ENCODE data around the gene MAP3K14.

The MAP3K14 gene

DNA sequence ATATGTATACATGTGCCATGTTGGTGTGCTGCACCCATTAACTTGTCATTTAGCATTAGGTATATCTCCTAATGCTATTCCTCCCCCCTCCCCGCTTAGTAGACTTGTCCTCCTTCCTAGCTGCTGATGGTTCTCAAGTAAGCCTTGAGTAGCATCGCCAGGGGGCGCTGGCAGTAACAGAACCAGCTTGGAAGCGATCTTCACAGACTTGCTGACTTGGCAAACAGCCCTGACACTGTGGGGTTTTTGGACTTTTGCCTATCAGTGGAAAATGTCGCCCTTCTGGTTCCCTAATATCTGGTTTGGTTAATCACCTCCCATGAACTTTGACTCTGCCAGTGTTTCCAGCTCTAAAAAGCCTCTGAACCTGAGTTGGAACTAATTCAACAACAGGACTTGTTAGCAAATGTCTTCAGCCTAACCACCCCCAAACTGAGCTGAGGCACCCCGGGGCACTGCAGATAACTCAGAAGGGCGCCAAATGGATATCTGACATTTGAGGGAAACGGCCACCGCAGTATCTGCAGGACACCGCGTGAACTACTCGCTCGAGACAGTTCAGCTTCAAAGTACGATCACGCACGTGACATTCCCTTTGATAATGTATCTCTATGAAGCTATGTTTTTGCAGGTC lies 39.5 kb downstream of the MAP3K14 start:
- Mint-ChIP-seq H3K36me3 (ENCODE audit: low read depth) (peaks cover 18% of the 10 kb centered on the region), H3K4me3 (no peak overlapping the region), H3K27me3 (ENCODE audit: low read depth) (no peaks in the 10 kb centered on the region), H3K27ac (peak overlapping the region; percentile 1 to 64 (median 55)), H3K4me1 (peaks cover 43% of the 10 kb centered on the region), H3K9me3 (no peaks in the 10 kb centered on the region)
- TF ChIP-seq, protein P1, sequence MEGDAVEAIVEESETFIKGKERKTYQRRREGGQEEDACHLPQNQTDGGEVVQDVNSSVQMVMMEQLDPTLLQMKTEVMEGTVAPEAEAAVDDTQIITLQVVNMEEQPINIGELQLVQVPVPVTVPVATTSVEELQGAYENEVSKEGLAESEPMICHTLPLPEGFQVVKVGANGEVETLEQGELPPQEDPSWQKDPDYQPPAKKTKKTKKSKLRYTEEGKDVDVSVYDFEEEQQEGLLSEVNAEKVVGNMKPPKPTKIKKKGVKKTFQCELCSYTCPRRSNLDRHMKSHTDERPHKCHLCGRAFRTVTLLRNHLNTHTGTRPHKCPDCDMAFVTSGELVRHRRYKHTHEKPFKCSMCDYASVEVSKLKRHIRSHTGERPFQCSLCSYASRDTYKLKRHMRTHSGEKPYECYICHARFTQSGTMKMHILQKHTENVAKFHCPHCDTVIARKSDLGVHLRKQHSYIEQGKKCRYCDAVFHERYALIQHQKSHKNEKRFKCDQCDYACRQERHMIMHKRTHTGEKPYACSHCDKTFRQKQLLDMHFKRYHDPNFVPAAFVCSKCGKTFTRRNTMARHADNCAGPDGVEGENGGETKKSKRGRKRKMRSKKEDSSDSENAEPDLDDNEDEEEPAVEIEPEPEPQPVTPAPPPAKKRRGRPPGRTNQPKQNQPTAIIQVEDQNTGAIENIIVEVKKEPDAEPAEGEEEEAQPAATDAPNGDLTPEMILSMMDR (IDR thresholded peaks at IDR 0.05; ENCODE audit: unreplicated experiment in 3 of 3) = peak; percentile 72 to 86 (median 75)

DNA sequence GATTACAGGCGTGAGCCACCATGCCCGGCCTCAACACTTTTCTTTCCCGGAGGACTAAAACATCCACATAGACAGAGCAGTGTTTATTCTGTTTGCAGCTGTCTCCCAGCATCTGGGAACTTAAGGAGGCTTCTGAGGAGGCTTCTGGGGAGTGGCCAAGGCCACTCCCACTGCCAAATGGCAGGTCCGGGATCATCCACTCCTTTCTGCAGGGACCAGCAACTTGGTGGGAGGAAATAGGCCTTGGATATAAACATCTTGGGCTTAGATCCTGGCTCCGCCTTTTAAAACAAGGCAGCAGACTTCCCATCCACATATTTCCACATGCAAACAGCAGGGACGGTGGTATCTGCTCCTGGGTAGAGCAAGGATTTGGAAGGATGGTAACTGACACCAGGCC lies 40.8 kb downstream of the MAP3K14 start:
- no peak overlapping the region for H3K4me3 Mint-ChIP-seq
- H3K4me1 Mint-ChIP-seq = peaks cover 40% of the 10 kb centered on the region
- H3K27me3 Mint-ChIP-seq (ENCODE audit: low read depth) = no peaks in the 10 kb centered on the region
- peaks cover 13% of the 10 kb centered on the region for H3K36me3 Mint-ChIP-seq (ENCODE audit: low read depth)
- TF ChIP-seq, protein P1 (IDR thresholded peaks at IDR 0.05; ENCODE audit: unreplicated experiment in 3 of 3) = no peak
- H3K27ac Mint-ChIP-seq = peak overlapping the region; percentile 44 to 65 (median 60)
- no peaks in the 10 kb centered on the region for H3K9me3 Mint-ChIP-seq

DNA sequence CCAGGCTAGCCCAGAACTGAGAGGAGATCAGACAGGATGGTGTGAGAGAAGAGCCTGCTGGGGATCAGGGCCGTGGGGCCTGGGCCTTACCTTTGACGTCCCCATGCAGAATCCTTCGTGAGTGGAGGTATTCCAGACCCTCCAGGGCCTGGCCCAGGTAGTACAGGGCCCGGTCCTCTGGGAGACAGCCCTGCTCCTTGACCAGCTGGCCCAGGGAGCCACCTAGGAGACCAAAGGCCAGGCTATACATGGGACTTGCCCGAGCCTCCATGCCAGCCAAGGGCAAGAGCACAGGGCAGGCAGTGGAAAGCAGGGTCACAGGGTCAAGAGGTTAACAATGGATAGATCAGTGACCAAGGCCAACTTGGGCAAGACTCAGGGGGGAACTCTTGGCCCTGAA lies 42.8 kb downstream of the MAP3K14 start:
- TF ChIP-seq, protein P1 (IDR thresholded peaks at IDR 0.05; ENCODE audit: unreplicated experiment in 3 of 3) = no peak
- H3K36me3 Mint-ChIP-seq (ENCODE audit: low read depth) = peaks cover 20% of the 10 kb centered on the region
- H3K9me3 Mint-ChIP-seq = no peaks in the 10 kb centered on the region
- no peaks in the 10 kb centered on the region for H3K27me3 Mint-ChIP-seq (ENCODE audit: low read depth)
- no peak overlapping the region for H3K4me3 Mint-ChIP-seq
- H3K27ac Mint-ChIP-seq = no peak overlapping the region
- peaks cover 33% of the 10 kb centered on the region for H3K4me1 Mint-ChIP-seq

DNA sequence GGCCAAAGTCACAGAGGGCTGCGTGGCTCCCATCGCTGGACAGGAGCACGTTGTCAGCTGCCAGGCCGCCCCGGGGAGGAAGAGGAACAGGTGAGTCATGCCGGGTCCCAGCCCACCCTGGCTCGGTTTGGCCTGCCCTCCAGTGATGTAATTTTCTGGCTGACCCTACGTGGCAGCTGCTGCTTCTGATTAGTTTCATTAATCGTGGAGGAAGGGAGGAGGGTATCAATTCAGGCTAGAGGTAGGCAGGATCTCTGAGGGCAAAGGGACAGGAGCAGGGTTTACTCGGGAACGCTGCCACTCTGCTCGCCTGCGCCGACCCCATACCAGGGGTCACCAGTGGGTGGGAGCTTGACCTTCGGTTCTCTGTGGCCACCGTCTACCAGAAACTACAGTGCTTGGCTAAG lies 43.3 kb downstream of the MAP3K14 start:
- H3K27ac Mint-ChIP-seq = no peak overlapping the region
- H3K9me3 Mint-ChIP-seq = no peaks in the 10 kb centered on the region
- H3K4me3 Mint-ChIP-seq = no peak overlapping the region
- no peaks in the 10 kb centered on the region for H3K27me3 Mint-ChIP-seq (ENCODE audit: low read depth)
- peaks cover 29% of the 10 kb centered on the region for H3K4me1 Mint-ChIP-seq
- TF ChIP-seq, protein P1 (IDR thresholded peaks at IDR 0.05; ENCODE audit: unreplicated experiment in 3 of 3) = no peak
- peaks cover 21% of the 10 kb centered on the region for H3K36me3 Mint-ChIP-seq (ENCODE audit: low read depth)

DNA sequence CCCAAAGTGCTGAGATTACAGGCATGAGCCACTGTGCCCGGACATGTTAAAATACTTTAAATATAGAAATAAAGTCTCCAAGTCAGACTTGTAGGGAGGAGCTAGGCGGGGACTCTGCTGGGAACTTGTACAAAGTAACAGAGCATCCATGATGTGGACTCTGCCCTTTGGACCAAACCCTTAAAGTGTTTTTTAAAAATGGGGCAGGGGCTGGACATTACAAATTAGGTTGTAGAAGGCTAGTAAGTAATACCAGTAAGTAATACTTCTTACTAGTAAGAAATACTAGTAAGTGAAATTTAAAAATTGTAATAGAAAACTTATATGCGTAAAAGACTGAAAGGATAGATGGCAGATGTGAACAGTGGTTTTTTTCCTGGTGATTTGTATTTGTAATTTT lies 45.2 kb downstream of the MAP3K14 start:
- peaks cover 14% of the 10 kb centered on the region for H3K4me1 Mint-ChIP-seq
- peaks cover 31% of the 10 kb centered on the region for H3K36me3 Mint-ChIP-seq (ENCODE audit: low read depth)
- no peak overlapping the region for H3K27ac Mint-ChIP-seq
- H3K27me3 Mint-ChIP-seq (ENCODE audit: low read depth) = no peaks in the 10 kb centered on the region
- H3K9me3 Mint-ChIP-seq = no peaks in the 10 kb centered on the region
- TF ChIP-seq, protein P1 (IDR thresholded peaks at IDR 0.05; ENCODE audit: unreplicated experiment in 3 of 3) = no peak
- no peak overlapping the region for H3K4me3 Mint-ChIP-seq

DNA sequence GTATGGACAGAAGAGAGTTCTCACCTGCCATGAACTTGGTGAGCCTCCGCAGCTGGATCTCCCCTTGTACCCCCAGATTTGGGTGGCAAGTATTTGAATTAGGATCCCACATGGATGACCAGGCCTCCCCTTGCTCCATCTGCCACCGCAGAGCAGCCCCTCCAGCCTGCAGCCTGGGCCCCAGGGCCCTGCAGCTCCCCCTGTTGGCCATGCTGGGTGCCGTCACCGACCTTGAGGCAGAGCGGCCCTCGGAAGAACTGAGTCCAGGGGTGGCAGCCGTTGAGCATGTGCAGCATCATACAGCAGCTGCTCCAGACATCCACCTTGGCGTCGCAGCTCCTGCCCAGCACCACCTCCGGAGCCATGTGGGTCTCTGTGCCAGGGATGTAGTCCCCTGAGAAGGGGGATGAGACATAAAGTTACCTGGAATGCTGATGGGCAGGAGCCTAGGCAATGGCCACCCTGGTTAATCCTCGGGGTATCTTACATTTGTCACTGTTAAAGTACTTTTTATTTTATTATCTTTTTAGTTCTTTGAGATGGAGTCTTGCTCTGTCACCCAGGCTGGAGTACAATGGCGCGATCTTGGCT lies 45.9 kb downstream of the MAP3K14 start:
- no peaks in the 10 kb centered on the region for H3K9me3 Mint-ChIP-seq
- H3K27me3 Mint-ChIP-seq (ENCODE audit: low read depth) = no peaks in the 10 kb centered on the region
- no peak overlapping the region for H3K4me3 Mint-ChIP-seq

More for the DNA sequence above, 45.9 kb downstream of the MAP3K14 start:
- Mint-ChIP-seq H3K36me3 (ENCODE audit: low read depth) (peaks cover 34% of the 10 kb centered on the region), H3K4me1 (peaks cover 10% of the 10 kb centered on the region), H3K27ac (no peak overlapping the region)
- TF ChIP-seq, protein P1 (IDR thresholded peaks at IDR 0.05; ENCODE audit: unreplicated experiment in 3 of 3) = peak; percentile 26 to 43 (median 36)

Data from nephron (organoid).